Astrocyte (in vitro differentiated cells and primary cell): ENCODE data around the gene ZNF18. TPM values are rescaled to one million over a fixed set of nuclear protein-coding genes. Genes with fewer than 3 reads are reported as not detected.

Experiments
- DNase-seq: peaks from one replicate; pipeline ENCODE4 v3.0.0-alpha.2; 2010; ENCODE audit warnings: low read depth
- FAIRE-seq: peaks from 2 replicates; lab custom pipeline; 2011; peaks lifted over from hg19 to GRCh38; lab: Jason Lieb, UNC
- H2AFZ ChIP-seq: 2 replicates; pipeline ENCODE4 v1.6.0; 2012; ENCODE audit warnings: low read depth, low read length, inconsistent platforms
- H3K27ac ChIP-seq: 2 replicates; pipeline ENCODE4 v1.5.1; 2011; ENCODE audit warnings: low read depth, low read length, inconsistent platforms
- H3K27me3 ChIP-seq: 2 replicates; pipeline ENCODE4 v1.6.0; 2011; ENCODE audit warnings: low read length, inconsistent platforms; ENCODE audit not compliant: insufficient read depth
- H3K36me3 ChIP-seq: 2 replicates; pipeline ENCODE4 v1.5.1; 2011; ENCODE audit warnings: low read length, inconsistent platforms; ENCODE audit not compliant: insufficient read depth
- H3K4me1 ChIP-seq: 2 replicates; pipeline ENCODE4 v1.5.1; 2011; ENCODE audit warnings: low read length, inconsistent platforms; ENCODE audit not compliant: insufficient read depth
- H3K4me2 ChIP-seq: 2 replicates; pipeline ENCODE4 v1.6.0; 2012; ENCODE audit warnings: low read length, inconsistent platforms
- H3K4me3 ChIP-seq: 2 replicates; pipeline ENCODE4 v1.5.1; 2011; ENCODE audit warnings: low read depth, mild to moderate bottlenecking, low read length, inconsistent platforms; ENCODE audit not compliant: insufficient read depth
- H3K79me2 ChIP-seq: 2 replicates; pipeline ENCODE4 v1.6.0; 2012; ENCODE audit warnings: mild to moderate bottlenecking, low read length, inconsistent platforms; ENCODE audit not compliant: insufficient read depth
- H3K9ac ChIP-seq: 2 replicates; pipeline ENCODE4 v1.6.0; 2012; ENCODE audit warnings: mild to moderate bottlenecking, low read length, inconsistent platforms
- H3K9me3 ChIP-seq: 2 replicates; pipeline ENCODE4 v1.5.1; 2012; ENCODE audit warnings: low read depth, mild to moderate bottlenecking, low read length, inconsistent platforms; ENCODE audit not compliant: insufficient read depth
- H4K20me1 ChIP-seq: 2 replicates; pipeline ENCODE4 v1.6.0; 2012; ENCODE audit warnings: low read length, inconsistent platforms; ENCODE audit not compliant: insufficient read depth
- H3K27ac Mint-ChIP-seq: one replicate; pipeline ENCODE4 v1.8.0; 2021; ENCODE audit warnings: mild to moderate bottlenecking, mixed read lengths; ENCODE audit not compliant: unreplicated experiment
- H3K27me3 Mint-ChIP-seq: one replicate; pipeline ENCODE4 v1.8.0; 2021; ENCODE audit warnings: low read depth, mixed read lengths; ENCODE audit not compliant: unreplicated experiment
- H3K36me3 Mint-ChIP-seq: one replicate; pipeline ENCODE4 v1.8.0; 2021; ENCODE audit warnings: low read depth, mixed read lengths; ENCODE audit not compliant: unreplicated experiment
- H3K4me1 Mint-ChIP-seq: one replicate; pipeline ENCODE4 v1.8.0; 2021; ENCODE audit warnings: low read depth, mixed read lengths; ENCODE audit not compliant: unreplicated experiment
- H3K4me3 Mint-ChIP-seq: one replicate; pipeline ENCODE4 v1.8.0; 2021; ENCODE audit warnings: mild to moderate bottlenecking, moderate library complexity, mixed read lengths; ENCODE audit not compliant: unreplicated experiment
- H3K9me3 Mint-ChIP-seq: one replicate; pipeline ENCODE4 v1.8.0; 2021; ENCODE audit warnings: mild to moderate bottlenecking, mixed read lengths; ENCODE audit not compliant: unreplicated experiment
- EZH2 ChIP-seq: IDR thresholded peaks from 2 replicates; pipeline ENCODE4 v1.6.1; 2012; ENCODE audit warnings: mild to moderate bottlenecking, low read length, inconsistent platforms; ENCODE audit not compliant: insufficient read depth
- total RNA-seq: library from RNA; stranded (reverse); gene quantifications from 2 replicates; pipeline ENCODE4 v1.2.1, GENCODE V29; 2021
- TF ChIP-seq, protein P1 (sequence below): IDR thresholded peaks from 2 replicates; pipeline ENCODE4 v1.5.1; 2011; ENCODE audit warnings: low read depth, mild to moderate bottlenecking, inconsistent platforms, low read length, moderate library complexity; ENCODE audit not compliant: insufficient read depth

The ZNF18 gene
- total RNA-seq, 1 donor from 2014 or later, result 8.3 TPM

DNA sequence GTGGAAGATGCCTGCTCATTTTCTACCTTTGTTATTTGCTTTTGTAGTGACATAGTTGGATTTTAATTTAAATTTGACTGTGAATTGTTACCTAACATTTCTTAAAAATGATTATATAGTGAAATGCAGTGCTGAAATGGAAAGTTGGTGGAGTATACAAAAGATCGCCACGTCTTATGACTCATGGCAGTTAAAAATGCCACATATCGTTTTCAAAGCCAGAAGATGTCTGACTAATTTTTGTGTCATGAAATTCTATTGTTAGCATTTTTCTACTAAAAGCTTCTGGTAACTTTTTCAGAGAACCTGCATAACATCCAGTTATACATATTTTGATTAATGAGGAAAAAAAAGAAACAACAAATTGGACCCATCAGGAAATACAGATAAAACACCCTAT lies 44.0 kb upstream of the ZNF18 start:
- H3K4me2 ChIP-seq, result peak overlapping the region; percentile 76
- no peaks in the 10 kb centered on the region for H3K9me3 Mint-ChIP-seq
- H3K27me3 Mint-ChIP-seq, result no peaks in the 10 kb centered on the region
- no peak overlapping the region for H2AFZ ChIP-seq
- DNase-seq (peak; percentile 82), FAIRE-seq (peak; percentile 76)
- no peak overlapping the region for H3K4me3 ChIP-seq
- H3K79me2 ChIP-seq, result peaks cover 84% of the 10 kb centered on the region
- H3K4me3 Mint-ChIP-seq, result no peak overlapping the region
- H3K27me3 ChIP-seq, result no peaks in the 10 kb centered on the region
- H3K9ac ChIP-seq, result peak overlapping the region; percentile 25
- TF ChIP-seq EZH2, result no peak
- TF ChIP-seq, protein P1, sequence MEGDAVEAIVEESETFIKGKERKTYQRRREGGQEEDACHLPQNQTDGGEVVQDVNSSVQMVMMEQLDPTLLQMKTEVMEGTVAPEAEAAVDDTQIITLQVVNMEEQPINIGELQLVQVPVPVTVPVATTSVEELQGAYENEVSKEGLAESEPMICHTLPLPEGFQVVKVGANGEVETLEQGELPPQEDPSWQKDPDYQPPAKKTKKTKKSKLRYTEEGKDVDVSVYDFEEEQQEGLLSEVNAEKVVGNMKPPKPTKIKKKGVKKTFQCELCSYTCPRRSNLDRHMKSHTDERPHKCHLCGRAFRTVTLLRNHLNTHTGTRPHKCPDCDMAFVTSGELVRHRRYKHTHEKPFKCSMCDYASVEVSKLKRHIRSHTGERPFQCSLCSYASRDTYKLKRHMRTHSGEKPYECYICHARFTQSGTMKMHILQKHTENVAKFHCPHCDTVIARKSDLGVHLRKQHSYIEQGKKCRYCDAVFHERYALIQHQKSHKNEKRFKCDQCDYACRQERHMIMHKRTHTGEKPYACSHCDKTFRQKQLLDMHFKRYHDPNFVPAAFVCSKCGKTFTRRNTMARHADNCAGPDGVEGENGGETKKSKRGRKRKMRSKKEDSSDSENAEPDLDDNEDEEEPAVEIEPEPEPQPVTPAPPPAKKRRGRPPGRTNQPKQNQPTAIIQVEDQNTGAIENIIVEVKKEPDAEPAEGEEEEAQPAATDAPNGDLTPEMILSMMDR, result no peak
- H3K27ac ChIP-seq, result peak overlapping the region; percentile 59
- H3K36me3 ChIP-seq, result no peaks in the 10 kb centered on the region
- peaks cover 14% of the 10 kb centered on the region for H3K4me1 Mint-ChIP-seq
- H3K4me1 ChIP-seq, result peaks cover 16% of the 10 kb centered on the region
- H3K9me3 ChIP-seq, result no peaks in the 10 kb centered on the region
- H3K27ac Mint-ChIP-seq, result no peak overlapping the region
- H3K36me3 Mint-ChIP-seq, result no peaks in the 10 kb centered on the region
- H4K20me1 ChIP-seq, result peaks cover 74% of the 10 kb centered on the region

DNA sequence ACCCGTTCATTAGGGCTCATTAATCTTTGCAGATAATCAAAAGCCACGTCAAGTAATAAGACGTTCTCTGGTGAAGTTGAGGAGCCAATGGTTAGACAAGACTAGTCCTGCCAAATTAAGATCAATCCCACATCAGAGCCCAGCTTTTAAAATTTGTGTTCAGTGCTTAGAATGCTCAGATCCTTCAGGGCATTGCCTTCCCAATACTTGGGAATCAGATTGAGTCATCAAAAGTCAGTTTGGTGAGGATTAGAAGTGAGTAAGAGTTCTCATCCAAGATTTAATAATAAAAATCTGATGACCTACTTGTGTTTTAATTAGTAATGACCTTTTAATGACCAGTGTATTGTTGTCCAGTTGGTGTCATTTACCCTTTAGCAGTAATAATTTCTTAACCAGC lies 43.2 kb upstream of the ZNF18 start:
- TF ChIP-seq, protein P1, result no peak
- TF ChIP-seq EZH2, result no peak
- H3K27ac ChIP-seq, result no peak overlapping the region
- FAIRE-seq, result no peak
- peaks cover 69% of the 10 kb centered on the region for H4K20me1 ChIP-seq
- Mint-ChIP-seq H3K36me3 (no peaks in the 10 kb centered on the region), H3K4me1 (peaks cover 14% of the 10 kb centered on the region), H3K4me3 (no peak overlapping the region), H3K27ac (no peak overlapping the region), H3K27me3 (no peaks in the 10 kb centered on the region), H3K9me3 (no peaks in the 10 kb centered on the region)
- H3K9ac ChIP-seq, result no peak overlapping the region
- DNase-seq, result no peak
- no peaks in the 10 kb centered on the region for H3K27me3 ChIP-seq
- no peaks in the 10 kb centered on the region for H3K9me3 ChIP-seq
- no peaks in the 10 kb centered on the region for H3K36me3 ChIP-seq
- no peak overlapping the region for H2AFZ ChIP-seq
- H3K4me1 ChIP-seq, result peaks cover 16% of the 10 kb centered on the region
- no peak overlapping the region for H3K4me3 ChIP-seq
- H3K79me2 ChIP-seq, result peaks cover 84% of the 10 kb centered on the region
- H3K4me2 ChIP-seq, result peak overlapping the region; percentile 76

DNA sequence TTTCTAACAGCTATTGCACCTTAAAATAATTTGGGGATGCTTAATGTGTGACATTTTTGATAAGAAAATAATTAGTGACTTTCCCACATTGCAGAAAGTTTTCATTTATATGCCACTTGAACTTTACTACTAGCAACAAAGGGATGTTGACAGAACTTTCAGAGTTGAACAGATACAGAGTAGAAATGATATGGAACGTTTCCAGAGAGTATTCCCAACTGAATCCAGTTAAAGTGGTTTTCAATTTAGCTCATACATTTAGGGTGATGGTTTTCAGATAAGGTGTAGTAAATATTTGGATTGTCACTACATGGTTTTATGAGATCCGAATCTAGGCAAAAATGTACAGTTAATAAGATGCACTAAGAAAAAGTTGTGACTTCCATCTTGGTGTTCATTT lies 40.7 kb upstream of the ZNF18 start:
- no peak overlapping the region for H3K27ac Mint-ChIP-seq
- FAIRE-seq, result no peak
- H3K27me3 Mint-ChIP-seq, result no peaks in the 10 kb centered on the region

More for the DNA sequence above, 40.7 kb upstream of the ZNF18 start:
- Mint-ChIP-seq H3K4me1 (peaks cover 14% of the 10 kb centered on the region), H3K36me3 (no peaks in the 10 kb centered on the region), H3K9me3 (no peaks in the 10 kb centered on the region), H3K4me3 (no peak overlapping the region)
- Histone ChIP-seq H3K4me2 (no peak overlapping the region), H3K9me3 (no peaks in the 10 kb centered on the region), H3K4me3 (no peak overlapping the region), H3K4me1 (peaks cover 16% of the 10 kb centered on the region), H3K36me3 (no peaks in the 10 kb centered on the region), H2AFZ (no peak overlapping the region), H3K27me3 (no peaks in the 10 kb centered on the region), H4K20me1 (peaks cover 58% of the 10 kb centered on the region), H3K79me2 (peaks cover 83% of the 10 kb centered on the region), H3K9ac (no peak overlapping the region), H3K27ac (no peak overlapping the region)
- no peak for DNase-seq
- TF ChIP-seq EZH2, result no peak
- TF ChIP-seq, protein P1, result no peak
